Measurements from ENCODE around the gene PMF1.

DNA sequence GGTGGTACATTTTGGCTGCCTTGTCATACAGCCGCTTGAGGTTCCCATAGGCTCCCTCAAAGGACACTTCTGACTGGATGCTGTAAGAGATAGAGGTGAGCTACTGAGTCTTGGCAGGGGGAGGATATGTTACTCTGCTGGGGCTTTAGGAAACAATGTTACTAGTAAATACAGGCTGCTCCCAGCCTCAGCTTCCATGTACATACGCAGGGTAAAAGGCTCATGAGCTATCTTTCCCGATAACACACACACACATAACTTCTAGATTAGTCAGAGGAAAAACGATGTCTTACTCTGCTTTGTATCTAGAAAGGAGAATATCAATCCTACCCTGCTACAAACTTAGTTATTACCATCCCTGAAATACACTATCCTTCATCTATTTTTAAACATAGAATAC, 55.5 kb downstream of the PMF1 start:
- no peak for TF ChIP-seq CEBPB (IDR thresholded peaks at IDR 0.05)
- TF ChIP-seq, protein P1, sequence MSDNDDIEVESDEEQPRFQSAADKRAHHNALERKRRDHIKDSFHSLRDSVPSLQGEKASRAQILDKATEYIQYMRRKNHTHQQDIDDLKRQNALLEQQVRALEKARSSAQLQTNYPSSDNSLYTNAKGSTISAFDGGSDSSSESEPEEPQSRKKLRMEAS (IDR thresholded peaks at IDR 0.05), result no peak
- no peak for TF ChIP-seq YY1 (IDR thresholded peaks at IDR 0.05; ENCODE audit: low read depth)
- TF ChIP-seq CREB1 (IDR thresholded peaks at IDR 0.05; ENCODE audit: low read depth), result no peak
- TF ChIP-seq RAD21 (IDR thresholded peaks at IDR 0.05; ENCODE audit: low read depth), result no peak
- no peak for TF ChIP-seq NFIC (IDR thresholded peaks at IDR 0.05)
- TF ChIP-seq, protein P2, sequence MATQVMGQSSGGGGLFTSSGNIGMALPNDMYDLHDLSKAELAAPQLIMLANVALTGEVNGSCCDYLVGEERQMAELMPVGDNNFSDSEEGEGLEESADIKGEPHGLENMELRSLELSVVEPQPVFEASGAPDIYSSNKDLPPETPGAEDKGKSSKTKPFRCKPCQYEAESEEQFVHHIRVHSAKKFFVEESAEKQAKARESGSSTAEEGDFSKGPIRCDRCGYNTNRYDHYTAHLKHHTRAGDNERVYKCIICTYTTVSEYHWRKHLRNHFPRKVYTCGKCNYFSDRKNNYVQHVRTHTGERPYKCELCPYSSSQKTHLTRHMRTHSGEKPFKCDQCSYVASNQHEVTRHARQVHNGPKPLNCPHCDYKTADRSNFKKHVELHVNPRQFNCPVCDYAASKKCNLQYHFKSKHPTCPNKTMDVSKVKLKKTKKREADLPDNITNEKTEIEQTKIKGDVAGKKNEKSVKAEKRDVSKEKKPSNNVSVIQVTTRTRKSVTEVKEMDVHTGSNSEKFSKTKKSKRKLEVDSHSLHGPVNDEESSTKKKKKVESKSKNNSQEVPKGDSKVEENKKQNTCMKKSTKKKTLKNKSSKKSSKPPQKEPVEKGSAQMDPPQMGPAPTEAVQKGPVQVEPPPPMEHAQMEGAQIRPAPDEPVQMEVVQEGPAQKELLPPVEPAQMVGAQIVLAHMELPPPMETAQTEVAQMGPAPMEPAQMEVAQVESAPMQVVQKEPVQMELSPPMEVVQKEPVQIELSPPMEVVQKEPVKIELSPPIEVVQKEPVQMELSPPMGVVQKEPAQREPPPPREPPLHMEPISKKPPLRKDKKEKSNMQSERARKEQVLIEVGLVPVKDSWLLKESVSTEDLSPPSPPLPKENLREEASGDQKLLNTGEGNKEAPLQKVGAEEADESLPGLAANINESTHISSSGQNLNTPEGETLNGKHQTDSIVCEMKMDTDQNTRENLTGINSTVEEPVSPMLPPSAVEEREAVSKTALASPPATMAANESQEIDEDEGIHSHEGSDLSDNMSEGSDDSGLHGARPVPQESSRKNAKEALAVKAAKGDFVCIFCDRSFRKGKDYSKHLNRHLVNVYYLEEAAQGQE (IDR thresholded peaks at IDR 0.05; ENCODE audit: low read depth), result no peak
- TF ChIP-seq TAF1 (IDR thresholded peaks at IDR 0.05; ENCODE audit: low read depth), result no peak
